GM23338 (cell line): Measurements from ENCODE around the gene RAB11FIP3. TPM values are rescaled to one million over a fixed set of nuclear protein-coding genes. Genes with fewer than 3 reads are reported as not detected.
"Not testable (repeated sequence)": the region's sequence is repeated elsewhere in the genome, so short reads cannot be mapped to it uniquely, and the experiment has no call there.

Source experiments
- ATAC-seq: fragments of 200-7000 bp; cut with Tn5 transposase; 3 replicates; pipeline ENCODE4 v1.9.1; 2020
- DNase-seq: peaks from one replicate; pipeline ENCODE4 v3.0.0-alpha.2; 2015; ENCODE audit warnings: low spot score
- H2AFZ ChIP-seq: fragments of 200-600 bp; sonication (generic); 2 replicates; pipeline ENCODE4 v1.8.0; 2016; ENCODE audit warnings: antibody characterized with exemption, mild to moderate bottlenecking, moderate library complexity
- H3F3A ChIP-seq: fragments of 200-600 bp; sonication (generic); replicated peaks from 2 replicates; pipeline ENCODE4 v1.8.0; 2017; ENCODE audit warnings: antibody characterized with exemption, mixed run types, low read depth
- H3K27ac ChIP-seq: fragments of 200-600 bp; sonication (generic); 2 replicates; pipeline ENCODE4 v1.6.1; 2016; ENCODE audit warnings: low read depth
- H3K27me3 ChIP-seq: fragments of 200-600 bp; sonication (generic); 2 replicates; pipeline ENCODE4 v1.8.0; 2016; ENCODE audit warnings: mild to moderate bottlenecking, mixed run types, moderate library complexity; ENCODE audit not compliant: insufficient read depth
- H3K36me3 ChIP-seq: fragments of 200-600 bp; sonication (generic); 2 replicates; pipeline ENCODE4 v1.8.0; 2016; ENCODE audit warnings: mild to moderate bottlenecking; ENCODE audit not compliant: insufficient read depth
- H3K4me1 ChIP-seq: fragments of 200-600 bp; sonication (generic); 2 replicates; pipeline ENCODE4 v1.8.0; 2016; ENCODE audit warnings: mild to moderate bottlenecking, moderate library complexity; ENCODE audit not compliant: insufficient read depth
- H3K4me2 ChIP-seq: fragments of 200-600 bp; sonication (generic); 2 replicates; pipeline ENCODE4 v1.7.1; 2017; ENCODE audit warnings: mixed run types
- H3K4me3 ChIP-seq: fragments of 200-600 bp; sonication (generic); 2 replicates; pipeline ENCODE4 v1.6.1; 2016; ENCODE audit warnings: mixed run types
- H3K79me2 ChIP-seq: fragments of 200-600 bp; sonication (generic); replicated peaks from 2 replicates; pipeline ENCODE4 v1.8.0; 2017; ENCODE audit warnings: mild to moderate bottlenecking; ENCODE audit not compliant: insufficient read depth
- H3K9me2 ChIP-seq: fragments of 200-600 bp; sonication (generic); 2 replicates; pipeline ENCODE4 v1.8.0; 2017; ENCODE audit not compliant: insufficient read depth
- H4K20me1 ChIP-seq: fragments of 200-600 bp; sonication (generic); replicated peaks from 2 replicates; pipeline ENCODE4 v1.8.0; 2017; ENCODE audit warnings: mild to moderate bottlenecking; ENCODE audit not compliant: insufficient read depth
- H3K27ac Mint-ChIP-seq: 2 replicates; pipeline ENCODE4 v1.8.0; 2020; ENCODE audit warnings: inconsistent platforms, mild to moderate bottlenecking, moderate library complexity, mixed read lengths
- H3K27me3 Mint-ChIP-seq: 3 replicates; pipeline ENCODE4 v1.8.0; 2022; ENCODE audit warnings: low read depth, mild to moderate bottlenecking, moderate library complexity, mixed read lengths, inconsistent platforms; ENCODE audit not compliant: insufficient read depth, poor library complexity
- H3K36me3 Mint-ChIP-seq: 3 replicates; pipeline ENCODE4 v1.8.0; 2021; ENCODE audit warnings: low read depth, mild to moderate bottlenecking, inconsistent platforms, moderate library complexity, mixed read lengths
- H3K4me1 Mint-ChIP-seq: 3 replicates; pipeline ENCODE4 v1.8.0; 2020; ENCODE audit warnings: mild to moderate bottlenecking, inconsistent platforms, mixed read lengths
- H3K4me3 Mint-ChIP-seq: 3 replicates; pipeline ENCODE4 v1.8.0; 2021; ENCODE audit warnings: moderate library complexity, mild to moderate bottlenecking, inconsistent platforms, mixed read lengths
- H3K9me3 Mint-ChIP-seq: 3 replicates; pipeline ENCODE4 v1.8.0; 2020; ENCODE audit warnings: moderate library complexity, mild to moderate bottlenecking, inconsistent platforms, mixed read lengths
- CREB1 ChIP-seq: fragments of 250-450 bp; sonication (Bioruptor Pico); IDR thresholded peaks from 2 replicates; pipeline ENCODE4 v1.5.0; 2020; ENCODE audit warnings: low read depth, mild to moderate bottlenecking, moderate library complexity
- EZH2 ChIP-seq: fragments of 200-600 bp; sonication (generic); IDR thresholded peaks from one replicate; pipeline ENCODE4 v1.8.0; 2017; ENCODE audit warnings: antibody characterized with exemption, mild to moderate bottlenecking, low read depth; ENCODE audit not compliant: unreplicated experiment
- EZH2phosphoT487 ChIP-seq: fragments of 200-600 bp; sonication (generic); IDR thresholded peaks from one replicate; pipeline ENCODE4 v1.8.1; 2018; ENCODE audit warnings: antibody characterized with exemption; ENCODE audit not compliant: unreplicated experiment
- NANOG ChIP-seq: IDR thresholded peaks from 2 replicates; pipeline ENCODE4 v1.6.1; 2016; ENCODE audit warnings: antibody characterized with exemption, borderline replicate concordance
- POLR2AphosphoS5 ChIP-seq: IDR thresholded peaks from 2 replicates; pipeline ENCODE4 v1.6.1; 2016; ENCODE audit warnings: antibody characterized with exemption, low read depth
- STAT1 ChIP-seq: IDR thresholded peaks from one replicate; pipeline ENCODE4 v1.6.1; 2016; ENCODE audit warnings: antibody characterized with exemption; ENCODE audit not compliant: unreplicated experiment
- ZNF114 ChIP-seq: fragments of 250-450 bp; sonication (Bioruptor Pico); IDR thresholded peaks from 2 replicates; pipeline ENCODE4 v1.5.0; 2020; ENCODE audit warnings: mild to moderate bottlenecking, moderate library complexity
- polyA plus RNA-seq: library from polyadenylated mRNA; unstranded; fragments of >200 nt; fragmentation: Nextera tagmentation; extraction: Ambion mirVana; gene quantifications from 2 replicates; pipeline ENCODE4 v1.2.1, GENCODE V29; 2016
- total RNA-seq: library from RNA; depleted of rRNA; stranded (reverse); fragments of >200 nt; shearing (Covaris generic); gene quantifications from 2 replicates; pipeline ENCODE4 v1.2.3, GENCODE V29; 2014
- TF ChIP-seq, protein P1 (sequence below), 2 experiments: fragments of 200-600 bp in 1 of 2; sonication (generic) in 1 of 2; conservative IDR thresholded peaks; 2 replicates each; pipeline versions ENCODE4 v1.5.1 to v1.6.1; 2016 to 2017; ENCODE audit warnings: antibody characterized with exemption in 2 of 2, low read depth in 2 of 2, mild to moderate bottlenecking in 2 of 2, moderate library complexity in 1 of 2
- TF ChIP-seq, protein P2 (sequence below): IDR thresholded peaks from one replicate; pipeline ENCODE4 v1.6.1; 2018; ENCODE audit warnings: antibody characterized with exemption; ENCODE audit not compliant: unreplicated experiment

Gene RAB11FIP3
- total and polyA plus RNA-seq, 2 experiments from 2014 or later: 3.2 to 29.2 TPM

DNA sequence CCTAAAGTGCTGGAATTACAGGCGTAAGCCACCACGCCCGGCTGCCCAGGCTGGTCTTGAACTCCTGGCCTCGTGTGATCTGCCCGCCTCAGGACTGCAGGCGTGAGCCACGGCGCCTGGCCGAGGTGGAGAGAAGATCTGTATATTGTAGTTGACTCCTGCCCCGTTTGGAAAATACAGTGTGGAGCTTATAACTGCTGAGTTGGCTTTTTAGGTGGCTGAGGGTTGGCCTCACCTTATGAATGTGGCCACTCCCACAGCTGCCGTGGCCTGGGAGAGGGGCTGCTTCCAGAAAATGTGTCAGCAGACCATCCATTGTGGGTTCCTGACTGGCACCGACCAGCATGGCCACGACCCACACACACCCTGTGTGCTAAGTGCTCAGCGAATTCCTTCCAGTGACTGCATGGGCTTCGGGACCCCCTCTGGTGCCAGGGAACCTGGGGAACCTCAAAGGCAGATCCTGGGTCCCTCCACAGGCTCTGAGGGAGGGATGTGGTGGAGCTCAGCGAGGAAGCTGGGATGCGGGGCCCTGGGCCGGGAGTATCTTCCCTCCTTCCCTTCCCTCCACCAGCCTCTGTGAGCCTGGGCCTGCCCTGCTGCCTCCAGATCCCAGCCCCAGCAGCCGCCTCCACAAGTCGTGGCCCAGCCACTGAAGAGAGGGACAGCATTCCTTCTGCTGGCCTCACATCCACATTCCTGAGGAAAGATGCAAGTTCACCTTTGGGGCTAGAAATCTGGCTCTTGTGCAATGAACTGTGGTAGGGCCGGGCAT is 10.9 kb upstream of the RAB11FIP3 start:
- Histone ChIP-seq H3K4me3 (no peak overlapping the region), H3K27ac (no peak overlapping the region), H2AFZ (no peak overlapping the region)

DNA sequence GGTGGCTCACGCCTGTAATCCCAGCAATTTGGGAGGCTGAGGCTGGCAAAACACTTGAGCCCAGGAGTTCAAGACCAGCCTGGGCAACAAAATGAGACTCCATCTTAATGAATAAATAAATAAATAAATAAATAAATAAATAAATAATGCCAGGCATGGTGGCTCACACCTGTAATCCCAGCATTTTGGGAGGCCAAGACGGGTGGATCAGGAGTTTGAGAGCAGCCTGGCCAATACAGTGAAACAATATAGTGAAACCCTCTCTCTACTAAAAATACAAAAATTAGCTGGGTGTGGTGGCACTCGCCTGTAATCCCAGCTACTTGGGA is 10.3 kb upstream of the RAB11FIP3 start:
- not testable (repeated sequence) for H3K36me3 Mint-ChIP-seq, H3K4me1 ChIP-seq, H3K4me2 ChIP-seq, ATAC-seq, H2AFZ ChIP-seq, H4K20me1 ChIP-seq, H3F3A ChIP-seq, H3K4me1 Mint-ChIP-seq, H3K27me3 ChIP-seq, DNase-seq, H3K27ac ChIP-seq, H3K27ac Mint-ChIP-seq, H3K36me3 ChIP-seq, H3K4me3 Mint-ChIP-seq, H3K27me3 Mint-ChIP-seq, H3K4me3 ChIP-seq, H3K79me2 ChIP-seq, H3K9me2 ChIP-seq, H3K9me3 Mint-ChIP-seq

More for the DNA sequence above, 10.9 kb upstream of the RAB11FIP3 start:
- Mint-ChIP-seq H3K27ac (no peak overlapping the region), H3K36me3 (no peaks in the 10 kb centered on the region), H3K4me3 (no peak overlapping the region), H3K4me1 (no peaks in the 10 kb centered on the region), H3K27me3 (peaks cover 6% of the 10 kb centered on the region), H3K9me3 (no peaks in the 10 kb centered on the region; the same call in 2 of the 3 replicates)
- Histone ChIP-seq H3K4me2 (no peak overlapping the region), H3K4me1 (no peaks in the 10 kb centered on the region), H3K27me3 (no peaks in the 10 kb centered on the region), H3F3A (no peaks in the 10 kb centered on the region), H4K20me1 (no peaks in the 10 kb centered on the region), H3K9me2 (no peaks in the 10 kb centered on the region), H3K36me3 (no peaks in the 10 kb centered on the region), H3K79me2 (no peaks in the 10 kb centered on the region)
- ATAC-seq: peak; percentile 19; the same call in 1 of the 3 replicates
- no peak for TF ChIP-seq ZNF114 (CRISPR knock-in tag)
- TF ChIP-seq, protein P1, sequence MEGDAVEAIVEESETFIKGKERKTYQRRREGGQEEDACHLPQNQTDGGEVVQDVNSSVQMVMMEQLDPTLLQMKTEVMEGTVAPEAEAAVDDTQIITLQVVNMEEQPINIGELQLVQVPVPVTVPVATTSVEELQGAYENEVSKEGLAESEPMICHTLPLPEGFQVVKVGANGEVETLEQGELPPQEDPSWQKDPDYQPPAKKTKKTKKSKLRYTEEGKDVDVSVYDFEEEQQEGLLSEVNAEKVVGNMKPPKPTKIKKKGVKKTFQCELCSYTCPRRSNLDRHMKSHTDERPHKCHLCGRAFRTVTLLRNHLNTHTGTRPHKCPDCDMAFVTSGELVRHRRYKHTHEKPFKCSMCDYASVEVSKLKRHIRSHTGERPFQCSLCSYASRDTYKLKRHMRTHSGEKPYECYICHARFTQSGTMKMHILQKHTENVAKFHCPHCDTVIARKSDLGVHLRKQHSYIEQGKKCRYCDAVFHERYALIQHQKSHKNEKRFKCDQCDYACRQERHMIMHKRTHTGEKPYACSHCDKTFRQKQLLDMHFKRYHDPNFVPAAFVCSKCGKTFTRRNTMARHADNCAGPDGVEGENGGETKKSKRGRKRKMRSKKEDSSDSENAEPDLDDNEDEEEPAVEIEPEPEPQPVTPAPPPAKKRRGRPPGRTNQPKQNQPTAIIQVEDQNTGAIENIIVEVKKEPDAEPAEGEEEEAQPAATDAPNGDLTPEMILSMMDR (conservative IDR thresholded peaks at IDR 0.05; ENCODE audit: low read depth in 2 of 2): no peak
- no peak for TF ChIP-seq EZH2phosphoT487
- TF ChIP-seq STAT1: no peak
- TF ChIP-seq EZH2: no peak
- TF ChIP-seq, protein P2, sequence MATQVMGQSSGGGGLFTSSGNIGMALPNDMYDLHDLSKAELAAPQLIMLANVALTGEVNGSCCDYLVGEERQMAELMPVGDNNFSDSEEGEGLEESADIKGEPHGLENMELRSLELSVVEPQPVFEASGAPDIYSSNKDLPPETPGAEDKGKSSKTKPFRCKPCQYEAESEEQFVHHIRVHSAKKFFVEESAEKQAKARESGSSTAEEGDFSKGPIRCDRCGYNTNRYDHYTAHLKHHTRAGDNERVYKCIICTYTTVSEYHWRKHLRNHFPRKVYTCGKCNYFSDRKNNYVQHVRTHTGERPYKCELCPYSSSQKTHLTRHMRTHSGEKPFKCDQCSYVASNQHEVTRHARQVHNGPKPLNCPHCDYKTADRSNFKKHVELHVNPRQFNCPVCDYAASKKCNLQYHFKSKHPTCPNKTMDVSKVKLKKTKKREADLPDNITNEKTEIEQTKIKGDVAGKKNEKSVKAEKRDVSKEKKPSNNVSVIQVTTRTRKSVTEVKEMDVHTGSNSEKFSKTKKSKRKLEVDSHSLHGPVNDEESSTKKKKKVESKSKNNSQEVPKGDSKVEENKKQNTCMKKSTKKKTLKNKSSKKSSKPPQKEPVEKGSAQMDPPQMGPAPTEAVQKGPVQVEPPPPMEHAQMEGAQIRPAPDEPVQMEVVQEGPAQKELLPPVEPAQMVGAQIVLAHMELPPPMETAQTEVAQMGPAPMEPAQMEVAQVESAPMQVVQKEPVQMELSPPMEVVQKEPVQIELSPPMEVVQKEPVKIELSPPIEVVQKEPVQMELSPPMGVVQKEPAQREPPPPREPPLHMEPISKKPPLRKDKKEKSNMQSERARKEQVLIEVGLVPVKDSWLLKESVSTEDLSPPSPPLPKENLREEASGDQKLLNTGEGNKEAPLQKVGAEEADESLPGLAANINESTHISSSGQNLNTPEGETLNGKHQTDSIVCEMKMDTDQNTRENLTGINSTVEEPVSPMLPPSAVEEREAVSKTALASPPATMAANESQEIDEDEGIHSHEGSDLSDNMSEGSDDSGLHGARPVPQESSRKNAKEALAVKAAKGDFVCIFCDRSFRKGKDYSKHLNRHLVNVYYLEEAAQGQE: no peak
- no peak for TF ChIP-seq CREB1 (CRISPR knock-in tag)
- TF ChIP-seq POLR2AphosphoS5: no peak
- TF ChIP-seq NANOG: no peak
- DNase-seq: no peak

DNA sequence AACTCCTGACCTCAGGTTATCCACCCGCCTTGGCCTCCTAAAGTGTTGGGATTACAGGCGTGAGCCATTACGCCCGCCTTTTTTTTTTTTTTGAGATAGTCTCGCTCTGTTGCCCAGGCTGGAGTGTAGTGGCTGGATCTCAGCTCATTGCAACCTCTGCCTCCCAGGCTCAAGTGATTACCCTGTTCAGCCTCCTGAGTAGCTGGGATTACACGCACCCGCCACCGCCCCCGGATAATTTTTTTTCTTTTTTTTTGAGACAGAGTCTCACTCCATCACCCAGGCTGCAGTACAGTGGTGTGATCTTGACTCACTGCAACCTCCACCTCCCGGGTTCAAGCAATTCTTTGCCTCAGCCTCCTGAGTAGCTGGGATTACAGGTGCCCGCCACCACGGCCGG is 3.3 kb upstream of the RAB11FIP3 start:
- not testable (repeated sequence) for H3K4me1 Mint-ChIP-seq, H3K79me2 ChIP-seq, H3K4me2 ChIP-seq, DNase-seq, H3K27ac ChIP-seq, H3K9me2 ChIP-seq, H3K36me3 ChIP-seq, ATAC-seq, H2AFZ ChIP-seq, H3K9me3 Mint-ChIP-seq, H3K36me3 Mint-ChIP-seq, H3K4me1 ChIP-seq, H3K27ac Mint-ChIP-seq, H3K4me3 Mint-ChIP-seq, H4K20me1 ChIP-seq, H3F3A ChIP-seq, H3K4me3 ChIP-seq
- H3K27me3 ChIP-seq: peaks cover 37% of the 10 kb centered on the region
- H3K27me3 Mint-ChIP-seq: peaks cover 41% of the 10 kb centered on the region
